CD4-positive, alpha-beta T cell treated with Interleukin-4 for 4 hours (primary cell): ENCODE measurements around the gene CYRIA.

Source experiments
- DNase-seq: peaks from one replicate; pipeline ENCODE4 v3.0.0-alpha.2; 2020

CYRIA gene

DNA sequence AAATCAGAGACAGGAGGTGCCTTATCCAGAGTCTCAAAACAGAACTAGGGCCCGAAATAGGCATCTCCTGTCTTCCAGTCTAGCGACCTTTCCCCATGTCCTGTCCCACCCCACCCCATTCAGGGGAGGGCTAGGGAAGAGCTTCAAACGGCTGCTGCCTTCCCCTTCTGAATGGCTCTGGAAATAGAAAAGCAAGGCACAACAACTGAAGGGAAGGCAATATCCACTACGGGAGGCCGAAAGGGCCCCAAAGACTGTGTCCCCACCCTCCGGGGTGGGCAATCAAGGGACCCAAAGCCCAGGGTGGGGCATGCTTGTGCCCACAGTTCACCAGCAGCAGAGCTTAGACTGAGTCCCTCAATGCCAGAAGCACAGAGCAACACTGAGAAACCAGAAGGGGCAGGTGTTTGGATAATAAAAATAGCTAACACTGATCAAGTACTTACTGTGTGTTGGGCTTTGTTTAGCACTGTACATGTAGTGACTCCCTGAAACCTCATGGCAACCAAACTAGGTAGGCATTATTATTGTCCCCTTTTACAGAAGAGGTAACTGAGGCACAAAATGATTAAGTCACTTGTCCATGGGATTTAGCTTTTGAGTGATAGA is 38.5 kb downstream of the CYRIA start:
- no peak for DNase-seq

DNA sequence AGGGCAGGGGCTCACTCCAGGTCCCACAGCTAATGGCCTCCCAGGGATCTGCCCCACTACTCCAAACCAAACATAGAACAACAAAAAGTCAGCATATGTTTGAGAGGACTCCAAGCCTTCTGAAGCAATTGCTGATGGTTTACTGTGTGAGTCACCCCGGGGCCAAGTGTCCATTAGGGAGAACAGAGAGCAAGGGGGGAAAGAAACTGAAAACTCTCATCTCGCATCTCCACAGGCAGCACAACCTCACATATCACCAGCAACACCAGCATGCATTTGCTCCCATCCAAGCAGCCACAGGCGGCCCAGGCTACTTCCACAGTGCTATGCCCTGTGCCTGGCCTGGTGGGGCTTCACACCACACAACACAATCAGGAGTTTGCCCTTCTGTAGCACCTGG is 39.1 kb downstream of the CYRIA start:
- DNase-seq, result no peak

DNA sequence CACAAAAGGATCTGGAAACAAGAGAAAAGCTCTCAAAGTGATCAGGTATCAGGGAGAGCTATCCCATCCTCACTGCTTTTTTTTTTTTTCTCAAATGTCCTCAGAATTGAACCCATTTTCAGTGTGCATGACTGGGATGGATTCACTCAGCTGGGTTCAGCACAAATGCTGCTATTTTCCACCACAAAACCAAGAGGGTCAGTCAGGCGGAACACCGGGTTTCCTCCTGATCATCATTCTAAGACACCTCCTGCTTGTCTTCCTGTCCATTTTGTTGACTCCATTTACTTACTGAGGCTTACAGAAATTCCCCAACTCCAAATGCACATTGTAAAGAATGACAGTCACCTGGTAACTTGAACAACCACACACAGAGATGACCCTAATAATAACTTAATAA is 39.9 kb downstream of the CYRIA start:
- DNase-seq, result no peak

DNA sequence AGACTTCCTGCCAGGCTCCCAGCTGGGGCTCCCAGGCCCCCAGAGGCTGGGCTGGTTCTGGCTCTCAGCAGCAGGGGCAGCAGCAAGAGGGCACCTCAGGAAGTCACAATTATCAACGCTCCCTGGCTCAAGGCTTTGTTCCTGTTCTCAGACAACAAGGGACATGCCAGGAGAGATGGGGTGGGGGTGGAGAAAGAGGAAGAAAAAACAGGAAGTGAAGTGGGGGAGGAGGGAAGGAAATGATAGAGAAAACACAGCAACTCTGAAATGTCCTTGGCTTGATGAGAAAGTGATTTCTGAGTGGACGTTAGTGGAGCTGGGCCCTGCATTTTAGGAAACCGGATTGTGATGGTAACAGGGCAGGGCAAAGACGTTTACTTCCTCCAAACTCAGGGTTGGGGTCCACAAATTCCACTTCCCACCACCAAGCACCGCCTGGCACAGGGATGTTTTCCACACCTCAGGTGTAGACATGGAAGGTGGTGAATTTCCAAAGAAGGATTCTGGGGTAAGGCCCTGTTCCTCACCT is 40.4 kb downstream of the CYRIA start:
- peak; percentile 15 for DNase-seq

DNA sequence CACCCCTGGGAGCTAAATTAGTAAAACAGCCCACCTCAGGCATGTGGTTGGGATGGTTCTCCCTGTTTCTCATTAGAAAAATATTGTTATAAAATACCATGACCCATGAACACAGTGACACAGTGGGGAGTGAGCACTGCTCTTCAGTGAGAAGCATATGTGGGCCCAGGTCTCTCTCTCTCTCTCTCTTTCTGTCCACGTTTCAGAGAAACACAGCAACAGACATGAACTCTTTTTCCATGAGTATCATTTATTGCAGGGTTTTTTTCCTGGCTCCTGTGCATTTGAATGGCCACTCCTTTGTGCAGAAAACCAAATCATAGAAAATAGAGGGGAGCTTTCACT is 41.2 kb downstream of the CYRIA start:
- no peak for DNase-seq

DNA sequence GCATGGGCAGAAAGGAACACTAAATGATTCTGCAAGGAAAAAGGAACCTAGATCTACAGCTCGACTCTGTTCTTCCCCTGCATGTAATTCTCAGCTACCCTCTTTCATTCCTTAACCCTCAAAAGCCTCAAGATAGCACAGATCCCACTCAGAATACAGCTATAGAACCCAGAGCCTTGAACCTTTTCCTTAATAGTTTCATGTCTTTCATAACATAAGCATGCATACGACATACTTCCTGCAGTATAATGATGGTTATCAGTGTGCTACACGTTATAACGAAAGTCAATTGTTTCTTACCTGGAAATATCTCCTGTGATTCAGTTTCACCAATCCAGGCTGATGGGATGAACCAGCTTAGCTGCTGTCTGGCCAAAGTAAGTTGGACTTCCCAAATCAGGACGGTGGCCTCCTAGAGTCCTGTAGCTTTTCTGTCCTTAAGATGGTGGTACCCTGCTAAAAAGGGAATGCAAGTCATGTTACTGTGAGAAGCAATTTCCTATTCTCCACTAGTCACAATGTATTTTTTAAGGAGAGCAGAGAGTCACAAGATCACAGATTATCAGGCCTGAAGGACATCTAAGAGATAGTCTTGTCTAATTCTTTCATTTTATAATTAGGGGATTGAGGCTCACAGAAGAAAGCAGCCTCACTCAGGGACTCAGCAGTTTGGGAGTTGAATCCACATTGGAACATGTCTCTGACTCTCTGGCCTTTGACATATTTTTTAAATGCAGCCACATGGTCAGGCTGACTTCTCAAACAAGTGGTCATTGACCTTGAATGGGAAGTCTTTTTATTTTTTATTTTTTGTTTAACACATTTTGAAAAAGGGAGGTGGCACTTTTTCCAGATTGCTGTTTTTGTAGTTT is 41.8 kb downstream of the CYRIA start:
- no peak for DNase-seq

DNA sequence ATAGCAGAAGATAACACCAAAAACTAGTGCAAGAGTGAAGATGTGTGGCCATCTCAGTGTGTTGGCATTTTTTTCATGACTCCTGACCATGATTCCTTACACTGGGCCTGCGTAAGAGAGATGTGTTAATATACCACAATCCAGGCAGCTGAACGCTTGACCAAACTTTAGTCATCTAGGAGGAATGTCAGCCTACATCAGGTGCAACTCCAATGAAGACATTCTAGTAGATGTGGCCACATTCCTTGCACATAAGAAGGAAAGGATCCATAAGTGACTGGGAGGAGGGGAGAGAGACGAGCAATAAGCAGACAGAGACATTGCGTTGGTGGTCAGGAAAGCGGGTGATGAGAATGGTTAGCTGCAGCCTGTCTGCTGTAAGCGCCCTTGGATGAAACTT is 42.6 kb downstream of the CYRIA start:
- no peak for DNase-seq

DNA sequence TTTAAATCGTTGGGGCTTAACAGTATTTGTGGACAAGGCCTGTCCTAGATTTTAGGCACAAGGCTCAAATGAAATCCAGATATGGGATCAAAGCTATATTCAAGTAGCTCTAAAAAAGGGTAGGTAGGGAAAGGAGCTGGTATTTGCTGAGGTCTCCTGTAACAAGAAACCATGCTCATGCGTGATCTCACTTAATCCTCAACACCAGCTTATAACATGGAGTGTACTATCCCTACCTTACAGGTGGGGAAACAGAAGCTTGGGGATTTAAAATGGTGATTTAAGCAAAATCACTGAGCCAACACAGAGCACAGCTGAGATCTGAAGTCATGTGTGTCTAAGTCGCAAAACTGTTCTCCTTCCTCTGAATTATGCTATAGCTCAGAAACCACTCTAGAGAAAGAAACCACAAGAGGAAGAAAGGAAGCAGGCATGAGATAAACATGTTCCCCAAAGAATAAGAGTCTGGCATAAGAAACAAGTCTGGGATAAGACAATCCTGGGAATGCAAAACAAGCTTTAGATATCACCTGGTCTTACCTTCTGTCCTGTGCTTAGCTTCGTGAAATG is 43.1 kb downstream of the CYRIA start:
- no peak for DNase-seq

DNA sequence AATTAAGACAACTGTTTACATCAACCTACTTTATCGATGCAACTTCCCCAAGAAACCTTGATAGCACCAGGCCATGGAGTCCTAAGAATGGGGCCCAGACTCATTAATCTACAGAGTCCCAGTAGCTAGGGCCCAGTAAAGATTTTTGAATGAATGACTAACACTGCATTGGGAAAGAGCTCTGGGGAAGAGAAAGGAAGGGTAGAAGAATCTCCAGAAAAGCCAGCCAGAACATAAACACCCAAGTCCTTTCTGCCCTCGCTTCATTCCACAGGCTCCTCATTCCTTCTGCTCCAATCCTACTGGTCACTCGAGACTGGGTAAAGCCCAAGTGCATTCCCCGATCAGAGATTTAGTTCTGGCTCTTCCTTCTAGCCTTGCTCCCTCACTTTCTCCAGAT is 44.3 kb downstream of the CYRIA start:
- DNase-seq, result no peak

DNA sequence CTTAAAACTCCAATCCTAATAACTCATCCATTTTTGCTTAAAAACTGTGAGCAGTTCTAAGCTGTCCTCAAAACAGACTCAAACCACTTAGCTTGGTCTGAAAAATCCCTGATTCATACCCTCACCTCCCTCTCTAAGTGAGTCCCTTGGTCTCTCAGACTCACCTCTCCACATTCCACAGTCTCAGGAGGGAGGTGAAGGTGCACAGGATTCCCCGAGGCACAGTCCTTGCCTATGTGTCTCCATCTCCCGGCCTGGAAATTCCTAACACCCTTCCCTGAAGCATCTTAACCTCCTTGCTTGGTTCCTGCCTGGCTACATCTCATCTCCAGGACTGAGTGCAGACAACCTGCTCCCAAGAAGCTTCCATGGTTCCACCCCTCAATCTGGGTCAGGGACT is 45.0 kb downstream of the CYRIA start:
- DNase-seq, result no peak

DNA sequence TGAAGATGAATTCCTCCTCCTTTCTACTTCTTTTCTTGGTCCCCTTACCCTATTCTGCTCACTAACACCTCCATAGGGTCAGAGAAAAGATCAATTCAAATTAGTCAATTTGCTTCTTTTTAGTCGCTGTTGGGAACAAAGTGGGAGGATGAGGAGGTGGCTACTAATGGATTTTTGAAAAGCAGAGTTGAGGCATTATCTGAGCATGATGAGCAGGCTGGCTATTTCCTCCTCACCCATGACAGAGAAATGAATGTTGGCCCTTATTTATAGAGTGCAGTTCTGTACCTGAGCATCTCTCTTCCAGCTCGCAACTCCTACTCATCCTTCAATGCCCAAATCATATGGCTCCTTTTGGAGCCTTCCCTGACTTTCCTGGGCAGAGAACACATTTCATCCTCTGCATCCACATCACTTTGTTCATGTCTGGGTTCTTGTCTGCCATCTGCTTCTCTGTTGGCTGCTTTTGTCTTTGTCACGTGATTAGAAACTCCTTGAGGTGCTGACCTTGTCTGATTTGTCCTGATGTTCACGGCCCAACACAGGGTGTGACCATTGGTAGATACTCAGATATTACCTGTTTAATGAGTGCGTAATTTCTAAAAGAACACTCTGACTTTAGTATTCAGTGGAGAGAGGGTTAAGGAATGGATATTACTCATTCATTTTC is 45.9 kb downstream of the CYRIA start:
- no peak for DNase-seq

DNA sequence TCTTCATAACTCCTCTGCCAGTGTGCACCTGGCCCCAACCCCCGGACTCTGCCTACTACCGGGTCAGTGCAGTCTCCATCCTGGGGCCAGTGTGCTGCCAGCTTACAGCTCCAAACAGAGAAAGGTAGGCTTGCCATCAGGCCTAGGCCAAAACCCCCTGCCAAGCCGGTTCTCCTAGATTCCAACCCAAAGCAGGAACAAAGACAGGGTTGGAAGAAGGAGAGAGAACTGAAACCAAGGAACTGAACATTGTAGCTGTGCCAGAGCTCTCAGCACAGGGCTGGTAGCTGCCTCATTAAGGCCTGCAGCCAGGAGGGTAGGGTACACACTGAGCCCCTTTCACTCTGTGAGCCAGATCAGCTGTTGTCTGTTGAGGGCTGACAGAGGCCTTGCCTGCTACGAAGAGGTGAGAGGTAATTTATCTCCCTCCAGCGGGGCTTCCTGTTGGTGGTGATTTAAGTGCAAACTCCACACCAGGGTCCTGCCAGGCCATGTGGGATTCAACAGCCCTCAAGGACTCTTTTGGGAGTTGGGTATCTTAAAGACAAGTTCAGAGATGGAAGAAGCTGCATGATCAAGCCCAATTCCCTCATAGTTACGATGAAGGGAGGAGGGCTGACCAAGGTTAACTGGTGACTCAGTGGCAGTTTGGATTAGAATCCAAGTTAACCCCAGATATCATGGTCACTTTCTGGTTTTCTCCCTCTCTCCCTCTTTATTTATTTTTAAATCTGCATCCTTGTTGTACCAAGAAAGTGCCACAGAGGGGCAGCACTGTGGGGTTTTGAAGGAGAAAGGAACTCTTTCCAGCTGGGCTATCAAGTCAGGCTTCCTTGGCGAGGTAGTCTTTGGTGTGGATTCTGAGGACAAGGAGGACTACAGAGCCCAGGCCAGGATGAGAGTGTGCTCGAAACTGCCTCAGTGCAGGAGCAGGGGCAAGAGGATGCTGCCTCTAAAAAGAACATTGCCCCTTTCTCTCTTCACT is 48.1 kb downstream of the CYRIA start:
- DNase-seq, result no peak
